Type B pancreatic cell (in vitro differentiated cells): ENCODE data around the gene TAGAP. TPM values are rescaled to one million over a fixed set of nuclear protein-coding genes. Genes with fewer than 3 reads are reported as not detected.
A peak's percentile ranks its signal among the peaks of the same experiment; 100 is the strongest.

ENCODE experiments used
- DNase-seq: peaks from one replicate; pipeline ENCODE4 v3.0.0; 2021; ENCODE audit warnings: mixed read lengths; ENCODE audit not compliant: unreplicated experiment; ENCODE audit errors: extremely low spot score
- H3K27ac Mint-ChIP-seq: 2 replicates; pipeline ENCODE4 v1.8.0; 2021; ENCODE audit warnings: mild to moderate bottlenecking, mixed read lengths
- H3K27me3 Mint-ChIP-seq: 2 replicates; pipeline ENCODE4 v1.8.0; 2021; ENCODE audit warnings: mixed read lengths
- H3K36me3 Mint-ChIP-seq: 2 replicates; pipeline ENCODE4 v1.8.0; 2021; ENCODE audit warnings: mixed read lengths
- H3K4me1 Mint-ChIP-seq: one replicate; pipeline ENCODE4 v1.8.0; 2021; ENCODE audit warnings: mixed read lengths; ENCODE audit not compliant: unreplicated experiment
- H3K4me3 Mint-ChIP-seq: 2 replicates; pipeline ENCODE4 v1.8.0; 2021; ENCODE audit warnings: mild to moderate bottlenecking, mixed read lengths
- H3K9me3 Mint-ChIP-seq: 2 replicates; pipeline ENCODE4 v1.8.0; 2021; ENCODE audit warnings: mixed read lengths
- total RNA-seq: library from RNA; stranded (reverse); gene quantifications from 2 replicates; pipeline ENCODE4 v1.2.1, GENCODE V29; 2021; ENCODE audit warnings: low replicate concordance
- TF ChIP-seq, protein P1 (sequence below): fragments of 200-600 bp; sonication (generic); conservative IDR thresholded peaks from 2 replicates; pipeline ENCODE4 v1.5.0; 2021; ENCODE audit warnings: antibody characterized with exemption, mild to moderate bottlenecking

Gene TAGAP
- total RNA-seq, 1 donor from 2014 or later, result 0.22 TPM

- no peak for DNase-seq
- Mint-ChIP-seq H3K4me1 (peaks cover 11% of the 10 kb centered on the region), H3K36me3 (no peaks in the 10 kb centered on the region), H3K27ac (no peak overlapping the region), H3K27me3 (peaks cover 26% of the 10 kb centered on the region), H3K4me3 (no peak overlapping the region), H3K9me3 (no peaks in the 10 kb centered on the region)
- TF ChIP-seq, protein P1, sequence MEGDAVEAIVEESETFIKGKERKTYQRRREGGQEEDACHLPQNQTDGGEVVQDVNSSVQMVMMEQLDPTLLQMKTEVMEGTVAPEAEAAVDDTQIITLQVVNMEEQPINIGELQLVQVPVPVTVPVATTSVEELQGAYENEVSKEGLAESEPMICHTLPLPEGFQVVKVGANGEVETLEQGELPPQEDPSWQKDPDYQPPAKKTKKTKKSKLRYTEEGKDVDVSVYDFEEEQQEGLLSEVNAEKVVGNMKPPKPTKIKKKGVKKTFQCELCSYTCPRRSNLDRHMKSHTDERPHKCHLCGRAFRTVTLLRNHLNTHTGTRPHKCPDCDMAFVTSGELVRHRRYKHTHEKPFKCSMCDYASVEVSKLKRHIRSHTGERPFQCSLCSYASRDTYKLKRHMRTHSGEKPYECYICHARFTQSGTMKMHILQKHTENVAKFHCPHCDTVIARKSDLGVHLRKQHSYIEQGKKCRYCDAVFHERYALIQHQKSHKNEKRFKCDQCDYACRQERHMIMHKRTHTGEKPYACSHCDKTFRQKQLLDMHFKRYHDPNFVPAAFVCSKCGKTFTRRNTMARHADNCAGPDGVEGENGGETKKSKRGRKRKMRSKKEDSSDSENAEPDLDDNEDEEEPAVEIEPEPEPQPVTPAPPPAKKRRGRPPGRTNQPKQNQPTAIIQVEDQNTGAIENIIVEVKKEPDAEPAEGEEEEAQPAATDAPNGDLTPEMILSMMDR, result no peak
These were observed 30.1 kb upstream of the TAGAP start for GRCh38 chr6:159074876-159075275.

- TF ChIP-seq, protein P1, result no peak
- peaks cover 11% of the 10 kb centered on the region for H3K4me1 Mint-ChIP-seq
- H3K27ac Mint-ChIP-seq, result no peak overlapping the region
- H3K4me3 Mint-ChIP-seq, result peak overlapping the region; percentile 90
- no peaks in the 10 kb centered on the region for H3K36me3 Mint-ChIP-seq
- H3K9me3 Mint-ChIP-seq, result no peaks in the 10 kb centered on the region
- peaks cover 32% of the 10 kb centered on the region for H3K27me3 Mint-ChIP-seq
- no peak for DNase-seq
These were observed 29.4 kb upstream of the TAGAP start for GRCh38 chr6:159074120-159074684.

DNA sequence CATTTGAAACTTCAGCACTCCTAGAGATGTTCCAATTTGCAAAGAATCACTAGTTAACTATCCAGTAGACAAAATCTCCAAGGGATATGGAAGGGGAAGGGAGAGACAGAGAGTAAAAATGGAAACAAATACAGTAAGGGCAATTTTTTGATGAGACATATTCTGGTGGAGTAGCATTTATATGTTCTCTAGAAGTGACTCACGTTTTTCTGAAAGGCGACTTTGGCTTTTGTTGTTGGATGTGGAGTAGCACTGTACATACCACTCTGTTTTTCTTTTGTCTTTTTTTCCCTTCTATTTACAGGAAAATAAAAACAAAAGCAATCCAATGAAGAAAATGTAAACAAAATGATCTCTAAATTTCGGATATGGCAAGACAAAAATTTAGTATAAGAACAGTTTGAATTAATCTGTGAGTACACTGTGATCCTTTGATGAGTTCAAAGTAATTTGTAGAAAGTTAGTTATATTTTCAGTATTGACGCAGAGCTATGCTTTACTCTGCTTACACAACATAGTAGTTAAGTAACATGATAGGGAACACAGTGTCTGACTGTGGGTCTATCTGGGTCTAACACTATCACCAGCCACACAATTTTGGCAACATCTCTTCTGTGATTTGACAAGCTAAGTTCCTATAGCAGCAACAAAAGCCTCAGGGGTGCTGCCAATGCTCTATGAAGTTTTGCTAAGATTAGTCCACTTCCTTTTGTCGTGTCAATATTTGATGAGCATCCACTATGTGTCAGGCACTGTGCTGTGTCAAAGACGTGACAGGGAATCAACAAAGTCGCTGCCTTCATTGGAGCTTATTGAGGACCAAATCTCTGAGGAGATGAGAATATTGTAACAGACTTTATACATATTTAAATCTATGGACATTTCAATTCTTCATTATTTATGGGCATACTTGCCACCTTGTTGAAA lies 27.3 kb upstream of the TAGAP start:
- peaks cover 11% of the 10 kb centered on the region for H3K4me1 Mint-ChIP-seq
- H3K9me3 Mint-ChIP-seq, result no peaks in the 10 kb centered on the region
- peaks cover 40% of the 10 kb centered on the region for H3K27me3 Mint-ChIP-seq
- no peak for DNase-seq
- H3K4me3 Mint-ChIP-seq, result no peak overlapping the region
- TF ChIP-seq, protein P1, result no peak
- no peaks in the 10 kb centered on the region for H3K36me3 Mint-ChIP-seq
- no peak overlapping the region for H3K27ac Mint-ChIP-seq

DNA sequence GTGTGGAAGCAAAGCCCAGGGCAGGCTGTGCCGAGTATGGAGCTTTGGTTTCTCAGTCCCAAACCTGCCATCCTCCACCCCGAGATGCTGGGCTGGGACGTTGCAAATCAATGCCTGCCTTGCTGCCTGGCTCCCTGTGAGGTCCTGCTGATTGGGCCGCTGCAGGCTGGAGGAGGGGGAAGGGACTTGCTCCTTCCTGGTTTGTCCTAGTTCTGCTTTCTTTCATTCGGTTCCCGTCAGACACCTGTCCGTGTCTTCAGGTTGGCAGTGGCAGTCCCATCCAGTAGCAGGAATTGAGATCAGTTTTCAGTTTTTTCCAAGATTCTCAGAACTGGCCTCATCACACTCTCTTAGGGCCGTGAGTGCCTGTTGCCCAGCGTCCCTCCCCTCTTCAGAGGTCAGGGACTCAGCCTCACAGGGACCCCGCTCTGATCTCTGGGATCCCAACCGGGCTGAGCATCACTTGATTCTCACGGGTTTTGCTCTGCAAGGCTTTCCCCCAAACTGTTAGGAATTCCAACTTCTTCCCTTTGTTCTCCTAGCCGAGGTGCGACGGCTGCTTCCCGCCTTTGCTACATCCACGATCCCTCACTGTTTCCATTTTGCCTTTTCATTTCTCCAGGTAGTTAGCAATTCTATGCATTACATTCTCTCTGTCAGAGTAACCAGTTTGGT lies 24.2 kb upstream of the TAGAP start:
- no peaks in the 10 kb centered on the region for H3K9me3 Mint-ChIP-seq
- no peak overlapping the region for H3K4me3 Mint-ChIP-seq
- no peaks in the 10 kb centered on the region for H3K36me3 Mint-ChIP-seq
- TF ChIP-seq, protein P1, result no peak
- H3K27ac Mint-ChIP-seq, result no peak overlapping the region
- H3K27me3 Mint-ChIP-seq, result peaks cover 64% of the 10 kb centered on the region
- no peak for DNase-seq
- H3K4me1 Mint-ChIP-seq, result peaks cover under 1% of the 10 kb centered on the region

DNA sequence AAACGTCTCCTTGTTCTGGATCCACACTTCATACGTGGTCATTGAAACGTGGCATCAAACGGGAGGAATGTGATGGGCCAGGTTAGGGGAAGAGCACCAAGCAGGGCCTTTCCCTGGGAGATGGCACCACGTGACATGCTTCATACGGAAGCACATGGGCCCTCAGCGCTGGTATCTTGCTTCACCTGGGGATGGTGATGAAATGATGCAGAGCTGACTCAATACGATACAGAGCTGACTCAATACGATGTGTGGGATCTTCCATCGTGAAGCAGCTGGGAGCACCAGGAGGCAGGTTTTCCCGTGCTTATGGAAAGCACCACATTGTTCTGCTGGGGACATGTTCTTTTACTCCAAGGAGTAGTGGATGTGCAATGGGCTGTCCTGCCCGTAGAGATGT lies 22.5 kb upstream of the TAGAP start:
- DNase-seq, result no peak
- Mint-ChIP-seq H3K27ac (no peak overlapping the region), H3K4me1 (no peaks in the 10 kb centered on the region), H3K36me3 (no peaks in the 10 kb centered on the region), H3K27me3 (peaks cover 70% of the 10 kb centered on the region), H3K4me3 (no peak overlapping the region), H3K9me3 (no peaks in the 10 kb centered on the region)
- TF ChIP-seq, protein P1, result no peak
